Measurements from ENCODE around the gene POLR2E. TPM values are rescaled to one million over a fixed set of nuclear protein-coding genes. Genes with fewer than 3 reads are reported as not detected.

The POLR2E gene
- total and polyA plus RNA-seq, 2 of the 8 experiments (the other 6 are each of a cell fraction or from before 2014, with no cell fraction given) = 281 to 381 TPM

DNA sequence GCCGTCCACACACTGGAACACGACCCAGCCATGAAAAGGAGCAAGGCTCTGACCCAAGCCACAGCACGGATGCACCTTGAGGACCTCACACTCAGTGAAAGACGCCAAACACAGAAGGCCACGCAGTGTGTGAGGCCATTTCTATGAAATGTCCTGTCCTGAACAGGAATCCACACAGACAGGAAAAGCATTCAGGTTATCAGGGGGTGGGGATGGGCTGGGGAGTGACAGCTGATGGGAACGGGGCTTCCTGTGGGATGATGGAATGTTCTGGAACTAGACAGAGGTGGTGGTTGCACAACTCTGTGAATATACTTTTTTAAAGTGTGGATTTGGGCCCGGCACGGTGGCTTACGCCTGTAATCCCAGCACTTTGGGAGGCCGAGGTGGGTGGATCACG lies 39.3 kb upstream of the POLR2E start (continued):
- TF ChIP-seq SAP30 (IDR thresholded peaks at IDR 0.05; ENCODE audit: insufficient read depth, insufficient replicate concordance, low read length) (no peak), GABPA (IDR thresholded peaks at IDR 0.05; ENCODE audit: borderline replicate concordance, insufficient read depth, low read length) (no peak), SP2 (IDR thresholded peaks at IDR 0.05; ENCODE audit: low read length) (no peak), CEBPB (IDR thresholded peaks at IDR 0.05; ENCODE audit: low read depth, low read length) (no peak), EGR1 (IDR thresholded peaks at IDR 0.05; ENCODE audit: borderline replicate concordance, low read depth, low read length) (no peak), SIN3A (conservative IDR thresholded peaks at IDR 0.05 in 1 of 2, IDR thresholded peaks at IDR 0.05 in 1 of 2; ENCODE audit: low read depth in 1 of 2, low read length in 2 of 2) (no peak), BRCA1 (IDR thresholded peaks at IDR 0.05; ENCODE audit: low read depth, low read length) (no peak)
